B cell (primary cell): ENCODE measurements around the gene DCAKD.

Experiments
- EZH2 ChIP-seq: IDR thresholded peaks from 2 replicates; pipeline ENCODE4 v1.6.1; 2012; ENCODE audit warnings: borderline replicate concordance, low read depth, mild to moderate bottlenecking, moderate library complexity, low read length; ENCODE audit not compliant: insufficient read depth, poor library complexity, severe bottlenecking
- TF ChIP-seq, protein P1 (sequence below): fragments of 200-600 bp; IDR thresholded peaks from one replicate; pipeline ENCODE4 v1.8.0; 2022; ENCODE audit warnings: antibody characterized with exemption, mild to moderate bottlenecking

GRCh38 chr17:45087978-45088377, 36.5 kb upstream of the DCAKD start:
- no peak for TF ChIP-seq EZH2
- TF ChIP-seq, protein P1, sequence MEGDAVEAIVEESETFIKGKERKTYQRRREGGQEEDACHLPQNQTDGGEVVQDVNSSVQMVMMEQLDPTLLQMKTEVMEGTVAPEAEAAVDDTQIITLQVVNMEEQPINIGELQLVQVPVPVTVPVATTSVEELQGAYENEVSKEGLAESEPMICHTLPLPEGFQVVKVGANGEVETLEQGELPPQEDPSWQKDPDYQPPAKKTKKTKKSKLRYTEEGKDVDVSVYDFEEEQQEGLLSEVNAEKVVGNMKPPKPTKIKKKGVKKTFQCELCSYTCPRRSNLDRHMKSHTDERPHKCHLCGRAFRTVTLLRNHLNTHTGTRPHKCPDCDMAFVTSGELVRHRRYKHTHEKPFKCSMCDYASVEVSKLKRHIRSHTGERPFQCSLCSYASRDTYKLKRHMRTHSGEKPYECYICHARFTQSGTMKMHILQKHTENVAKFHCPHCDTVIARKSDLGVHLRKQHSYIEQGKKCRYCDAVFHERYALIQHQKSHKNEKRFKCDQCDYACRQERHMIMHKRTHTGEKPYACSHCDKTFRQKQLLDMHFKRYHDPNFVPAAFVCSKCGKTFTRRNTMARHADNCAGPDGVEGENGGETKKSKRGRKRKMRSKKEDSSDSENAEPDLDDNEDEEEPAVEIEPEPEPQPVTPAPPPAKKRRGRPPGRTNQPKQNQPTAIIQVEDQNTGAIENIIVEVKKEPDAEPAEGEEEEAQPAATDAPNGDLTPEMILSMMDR: no peak
